NB4 (cell line): ENCODE measurements around the gene SLC30A1.

Experiments used
- POLR2A ChIP-seq: IDR thresholded peaks from 2 replicates; pipeline ENCODE4 v1.6.1; 2011; ENCODE audit warnings: mild to moderate bottlenecking; ENCODE audit not compliant: insufficient read length; ENCODE audit errors: extremely low read depth
- TF ChIP-seq, protein P1 (sequence below): IDR thresholded peaks from one replicate; pipeline ENCODE4 v1.5.1; 2012; ENCODE audit warnings: low read depth, low read length

DNA sequence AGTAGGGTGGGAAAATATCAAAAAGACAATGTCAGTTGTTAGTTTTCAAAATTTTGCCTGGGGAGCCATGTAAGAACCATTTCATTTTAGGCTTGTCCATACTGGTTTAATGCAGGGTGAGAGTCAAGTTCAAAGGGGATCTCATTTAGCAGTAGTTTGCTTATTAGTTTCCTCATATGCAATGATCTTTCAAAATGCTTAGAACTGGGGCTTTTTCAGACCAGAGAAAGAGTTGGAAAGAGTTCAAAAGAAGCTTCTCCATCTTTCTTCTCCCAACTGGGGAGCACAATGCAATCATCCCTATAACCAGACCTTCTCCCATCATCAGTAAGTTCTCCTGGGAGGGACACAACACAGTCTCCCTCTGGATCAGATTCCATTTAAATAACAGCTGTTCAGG is 16.5 kb upstream of the SLC30A1 start:
- TF ChIP-seq, protein P1, sequence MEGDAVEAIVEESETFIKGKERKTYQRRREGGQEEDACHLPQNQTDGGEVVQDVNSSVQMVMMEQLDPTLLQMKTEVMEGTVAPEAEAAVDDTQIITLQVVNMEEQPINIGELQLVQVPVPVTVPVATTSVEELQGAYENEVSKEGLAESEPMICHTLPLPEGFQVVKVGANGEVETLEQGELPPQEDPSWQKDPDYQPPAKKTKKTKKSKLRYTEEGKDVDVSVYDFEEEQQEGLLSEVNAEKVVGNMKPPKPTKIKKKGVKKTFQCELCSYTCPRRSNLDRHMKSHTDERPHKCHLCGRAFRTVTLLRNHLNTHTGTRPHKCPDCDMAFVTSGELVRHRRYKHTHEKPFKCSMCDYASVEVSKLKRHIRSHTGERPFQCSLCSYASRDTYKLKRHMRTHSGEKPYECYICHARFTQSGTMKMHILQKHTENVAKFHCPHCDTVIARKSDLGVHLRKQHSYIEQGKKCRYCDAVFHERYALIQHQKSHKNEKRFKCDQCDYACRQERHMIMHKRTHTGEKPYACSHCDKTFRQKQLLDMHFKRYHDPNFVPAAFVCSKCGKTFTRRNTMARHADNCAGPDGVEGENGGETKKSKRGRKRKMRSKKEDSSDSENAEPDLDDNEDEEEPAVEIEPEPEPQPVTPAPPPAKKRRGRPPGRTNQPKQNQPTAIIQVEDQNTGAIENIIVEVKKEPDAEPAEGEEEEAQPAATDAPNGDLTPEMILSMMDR, result no peak
- no peak for TF ChIP-seq POLR2A
